GM21786 (cell line): ENCODE measurements around the gene AOC1.
"Not testable (repeated sequence)": the region's sequence is repeated elsewhere in the genome, so short reads cannot be mapped to it uniquely, and the experiment has no call there.

Experiments
- ATAC-seq: cut with Tn5 transposase; IDR thresholded peaks from one replicate; pipeline ENCODE4 v1.9.1; 2021; ENCODE audit not compliant: unreplicated experiment

Gene AOC1, protein sequence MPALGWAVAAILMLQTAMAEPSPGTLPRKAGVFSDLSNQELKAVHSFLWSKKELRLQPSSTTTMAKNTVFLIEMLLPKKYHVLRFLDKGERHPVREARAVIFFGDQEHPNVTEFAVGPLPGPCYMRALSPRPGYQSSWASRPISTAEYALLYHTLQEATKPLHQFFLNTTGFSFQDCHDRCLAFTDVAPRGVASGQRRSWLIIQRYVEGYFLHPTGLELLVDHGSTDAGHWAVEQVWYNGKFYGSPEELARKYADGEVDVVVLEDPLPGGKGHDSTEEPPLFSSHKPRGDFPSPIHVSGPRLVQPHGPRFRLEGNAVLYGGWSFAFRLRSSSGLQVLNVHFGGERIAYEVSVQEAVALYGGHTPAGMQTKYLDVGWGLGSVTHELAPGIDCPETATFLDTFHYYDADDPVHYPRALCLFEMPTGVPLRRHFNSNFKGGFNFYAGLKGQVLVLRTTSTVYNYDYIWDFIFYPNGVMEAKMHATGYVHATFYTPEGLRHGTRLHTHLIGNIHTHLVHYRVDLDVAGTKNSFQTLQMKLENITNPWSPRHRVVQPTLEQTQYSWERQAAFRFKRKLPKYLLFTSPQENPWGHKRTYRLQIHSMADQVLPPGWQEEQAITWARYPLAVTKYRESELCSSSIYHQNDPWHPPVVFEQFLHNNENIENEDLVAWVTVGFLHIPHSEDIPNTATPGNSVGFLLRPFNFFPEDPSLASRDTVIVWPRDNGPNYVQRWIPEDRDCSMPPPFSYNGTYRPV

DNA sequence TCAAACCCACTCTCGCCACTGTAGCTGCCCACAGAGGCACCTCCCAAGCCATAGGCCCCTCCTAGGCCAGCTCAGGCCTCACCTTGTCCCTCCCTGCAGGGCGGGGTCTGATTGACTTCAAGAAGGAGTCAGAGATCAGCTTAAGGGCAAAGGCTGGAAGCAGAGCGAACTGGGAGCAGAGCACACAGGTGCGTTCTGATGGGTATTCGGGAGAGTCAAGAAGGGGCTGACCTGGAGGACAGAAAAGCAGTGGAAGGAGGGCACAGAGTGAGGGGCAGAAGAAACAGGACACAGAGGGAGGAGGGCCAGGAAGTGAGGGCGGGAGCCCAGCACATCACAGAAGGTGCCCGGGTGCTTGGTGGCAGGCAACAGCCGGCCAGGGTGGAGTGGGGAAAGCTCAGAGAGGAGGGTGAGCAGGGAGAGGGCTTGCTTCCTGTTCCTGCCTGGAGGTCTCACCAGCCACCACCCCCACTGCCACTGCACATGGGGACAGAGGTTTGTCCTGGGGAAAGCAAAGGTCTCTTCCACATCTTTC, at the start of gene AOC1:
Gene AOC1 (plus strand): TSS at position 147 of the 535 bp plus-strand sequence. CDS start 3,954 bp downstream, outside the sequence.
- ATAC-seq, result no peak

DNA sequence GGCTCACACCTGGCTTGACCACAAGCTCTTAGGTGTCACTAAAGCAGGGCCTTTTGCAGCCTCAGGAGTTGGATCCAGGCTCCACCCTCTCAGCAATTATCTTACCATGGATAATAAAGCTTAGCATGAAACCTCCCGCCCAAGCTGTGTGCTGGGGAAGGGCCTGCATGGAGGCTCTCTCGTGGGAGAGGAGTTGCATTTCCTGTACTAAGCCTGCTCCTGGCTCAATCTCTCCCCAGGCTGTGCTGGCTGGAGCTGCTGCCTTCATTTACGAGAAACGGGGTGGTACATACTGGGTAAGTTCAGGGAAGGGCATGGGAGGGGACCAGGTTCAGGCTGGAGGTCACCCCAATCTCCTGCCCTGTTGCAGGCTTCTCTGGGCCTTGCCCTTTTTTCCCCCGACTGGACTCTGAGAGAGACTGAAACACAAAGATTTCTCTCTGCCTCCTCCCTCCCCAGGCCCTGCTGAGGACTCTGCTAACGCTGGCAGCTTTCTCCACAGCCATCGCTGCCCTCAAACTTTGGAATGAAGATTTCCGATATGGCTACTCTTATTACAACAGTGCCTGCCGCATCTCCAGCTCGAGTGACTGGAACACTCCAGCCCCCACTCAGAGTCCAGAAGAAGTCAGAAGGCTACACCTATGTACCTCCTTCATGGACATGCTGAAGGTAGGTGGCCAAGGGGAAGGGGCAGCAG, 49.0 kb upstream of the AOC1 start:
- ATAC-seq, result no peak

DNA sequence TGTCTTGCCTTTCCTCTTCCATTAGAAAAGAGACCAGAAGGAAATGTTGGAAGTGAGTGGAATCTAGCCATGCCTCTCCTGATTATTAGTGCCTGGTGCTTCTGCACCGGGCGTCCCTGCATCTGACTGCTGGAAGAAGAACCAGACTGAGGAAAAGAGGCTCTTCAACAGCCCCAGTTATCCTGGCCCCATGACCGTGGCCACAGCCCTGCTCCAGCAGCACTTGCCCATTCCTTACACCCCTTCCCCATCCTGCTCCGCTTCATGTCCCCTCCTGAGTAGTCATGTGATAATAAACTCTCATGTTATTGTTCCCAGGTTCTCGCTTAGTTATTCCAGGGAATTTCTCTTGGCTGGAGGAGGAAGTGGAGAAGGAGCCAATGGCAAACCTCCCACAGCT, 47.5 kb upstream of the AOC1 start:
- no peak for ATAC-seq

DNA sequence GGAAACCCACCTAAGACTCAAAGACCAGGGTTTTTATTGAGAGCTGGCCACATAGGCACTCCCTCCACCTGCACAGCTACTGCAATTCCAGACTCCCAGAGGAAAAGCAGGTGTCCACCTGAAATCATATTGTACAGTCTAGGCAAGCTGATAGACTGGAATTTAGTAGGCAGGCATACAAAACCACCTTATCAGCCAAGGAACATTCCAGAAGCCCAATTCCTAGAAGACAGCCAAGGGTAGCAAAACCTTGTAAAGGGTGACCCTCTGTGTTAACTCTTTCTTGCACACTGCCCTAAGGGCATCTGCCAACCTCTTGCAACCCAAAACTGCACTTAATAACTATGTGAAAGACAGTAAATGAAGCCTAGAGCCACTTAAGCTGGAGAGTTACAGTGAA, 46.5 kb upstream of the AOC1 start:
- ATAC-seq, result no peak

DNA sequence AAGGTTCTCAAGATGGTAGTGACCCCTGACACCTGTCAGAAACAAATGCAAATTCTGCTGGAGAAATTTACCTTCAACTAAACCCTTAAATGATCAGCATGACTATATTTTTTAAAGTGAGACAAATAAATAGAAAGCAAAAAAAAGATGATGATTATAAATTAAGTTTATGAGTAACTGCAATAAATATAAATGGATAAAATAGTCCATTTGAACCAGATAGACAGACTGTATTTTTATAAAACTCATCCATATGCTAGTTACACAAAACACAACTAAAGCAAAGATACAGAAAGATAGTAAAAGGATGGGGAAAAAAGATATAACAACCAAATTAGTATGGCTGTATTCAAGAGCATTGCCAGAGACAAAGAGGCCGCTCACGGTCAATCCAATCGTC, 45.9 kb upstream of the AOC1 start:
- ATAC-seq, result no peak

DNA sequence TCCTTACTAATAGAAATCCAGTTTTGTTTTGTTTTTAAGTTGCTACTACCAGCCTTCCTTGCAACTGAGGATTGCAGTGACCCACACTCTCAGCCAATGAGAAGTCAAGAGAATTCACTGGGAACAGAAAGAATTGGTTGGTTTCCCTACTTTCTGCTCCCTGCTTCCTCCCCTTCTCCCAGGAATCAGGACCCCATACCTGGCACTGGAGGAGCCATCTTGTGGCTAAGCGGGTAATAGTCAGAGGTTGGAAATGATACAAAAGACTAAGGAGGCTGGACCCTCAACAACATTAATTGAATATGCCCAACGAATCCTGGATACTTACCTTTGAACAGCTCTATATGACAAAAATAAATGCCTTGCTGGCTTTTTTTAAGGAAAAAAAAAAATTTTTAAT, 45.5 kb upstream of the AOC1 start:
- ATAC-seq, result no peak

DNA sequence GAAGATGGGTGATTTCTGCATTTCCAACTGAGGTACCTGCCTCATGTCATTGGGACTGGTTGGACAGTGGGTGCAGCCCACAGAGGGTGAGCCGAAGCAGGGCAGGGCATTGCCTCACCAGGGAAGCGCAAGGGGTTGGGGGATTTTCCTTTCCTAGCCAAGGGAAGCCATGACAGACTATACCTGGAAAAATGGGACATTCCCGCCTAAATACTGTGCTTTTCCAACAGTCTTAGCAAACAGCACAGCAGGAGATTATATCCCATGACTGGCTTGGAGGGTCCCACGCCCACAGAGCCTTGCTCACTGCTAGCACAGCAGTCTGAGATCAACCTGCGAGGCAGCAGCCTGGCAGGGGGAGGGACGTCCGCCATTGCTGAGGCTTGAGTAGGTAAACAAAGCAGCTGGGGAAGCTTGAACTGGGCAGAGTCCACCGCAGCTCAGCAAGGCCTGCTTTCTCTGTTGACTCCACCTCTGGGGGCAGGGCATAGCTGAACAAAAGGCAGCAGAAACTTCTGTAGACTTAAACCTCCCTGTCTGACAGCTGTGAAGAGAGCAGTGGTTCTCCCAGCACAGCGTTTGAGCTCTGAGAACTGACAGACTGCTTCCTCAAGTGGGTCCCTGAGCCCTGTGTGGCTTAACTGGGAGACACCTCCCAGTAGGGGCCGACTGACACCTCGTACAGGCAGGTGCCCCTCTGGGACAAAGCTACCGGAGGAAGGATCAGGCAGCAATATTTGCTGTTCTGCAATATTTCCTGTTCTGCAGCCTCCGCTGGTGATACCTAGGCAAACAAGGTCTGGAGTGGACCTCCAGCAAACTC, 44.5 kb upstream of the AOC1 start:
- ATAC-seq, result not testable (repeated sequence)

DNA sequence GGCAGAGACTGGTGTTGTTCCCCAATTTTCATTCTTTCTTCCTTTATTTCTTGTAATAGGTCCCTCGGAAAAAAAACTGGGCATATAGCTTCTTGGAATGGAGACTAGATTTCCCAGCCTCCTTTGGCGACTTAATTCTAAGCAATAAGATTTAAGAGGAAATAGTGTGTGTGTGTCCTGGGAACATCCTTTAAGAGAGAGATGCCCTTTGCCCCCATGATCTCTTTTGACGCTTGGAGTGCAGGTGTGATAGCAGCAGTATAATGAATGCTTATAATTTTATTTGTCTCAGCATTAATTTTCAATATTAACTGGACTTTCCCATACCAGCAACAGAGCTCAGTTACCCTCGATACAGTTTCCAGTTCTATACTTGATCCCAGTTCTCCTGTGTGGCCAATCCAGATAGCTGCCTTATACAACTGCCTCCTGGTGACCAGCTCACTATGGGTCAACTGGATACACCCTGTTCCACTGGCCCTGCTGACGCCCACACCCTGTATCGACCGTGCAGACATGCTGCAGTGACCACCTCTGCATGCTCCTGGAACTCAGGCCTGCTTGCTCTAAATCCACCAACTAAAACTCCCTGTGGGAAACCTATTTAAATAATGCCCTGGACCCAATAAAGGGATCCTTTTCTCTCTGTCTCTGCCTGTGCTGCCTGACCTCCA, 37.9 kb upstream of the AOC1 start:
- ATAC-seq, result no peak

DNA sequence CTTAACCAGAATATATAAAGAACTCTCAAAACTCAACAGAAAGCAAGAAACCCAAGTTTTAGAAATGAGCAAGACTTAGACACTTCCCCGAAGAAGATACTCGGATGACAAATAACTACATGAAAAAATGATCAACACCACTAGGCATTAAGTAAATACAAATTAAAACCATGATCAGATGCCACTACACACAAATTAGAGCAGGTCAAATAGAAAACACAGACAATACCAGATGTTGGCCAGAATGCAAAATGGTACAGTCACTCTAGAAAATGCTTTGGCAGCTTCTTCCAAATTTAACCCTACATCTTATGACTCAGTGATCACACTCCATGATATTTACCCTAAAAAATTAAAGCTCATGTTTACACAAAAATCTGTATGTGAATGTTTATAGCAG, 33.3 kb upstream of the AOC1 start:
- ATAC-seq, result no peak

DNA sequence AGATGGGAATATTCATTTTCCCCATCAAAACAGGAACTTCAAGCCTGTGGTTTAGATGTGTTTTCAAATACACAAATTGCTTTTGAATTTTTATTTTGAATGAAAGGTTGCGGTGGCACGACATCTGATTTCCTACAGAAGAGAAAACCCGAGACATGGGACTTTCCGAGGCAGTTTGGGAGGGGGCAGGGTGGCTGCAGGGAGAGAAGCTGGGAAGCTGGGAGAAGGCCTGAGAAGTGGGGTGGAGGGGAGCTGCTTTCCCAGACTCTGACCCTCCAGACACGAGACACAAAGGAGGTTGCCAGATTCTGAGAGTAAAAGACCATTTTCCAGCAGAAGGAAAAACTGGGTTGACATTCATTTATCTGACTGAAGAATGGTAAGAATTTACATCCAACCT, 32.2 kb upstream of the AOC1 start:
- ATAC-seq, result no peak

DNA sequence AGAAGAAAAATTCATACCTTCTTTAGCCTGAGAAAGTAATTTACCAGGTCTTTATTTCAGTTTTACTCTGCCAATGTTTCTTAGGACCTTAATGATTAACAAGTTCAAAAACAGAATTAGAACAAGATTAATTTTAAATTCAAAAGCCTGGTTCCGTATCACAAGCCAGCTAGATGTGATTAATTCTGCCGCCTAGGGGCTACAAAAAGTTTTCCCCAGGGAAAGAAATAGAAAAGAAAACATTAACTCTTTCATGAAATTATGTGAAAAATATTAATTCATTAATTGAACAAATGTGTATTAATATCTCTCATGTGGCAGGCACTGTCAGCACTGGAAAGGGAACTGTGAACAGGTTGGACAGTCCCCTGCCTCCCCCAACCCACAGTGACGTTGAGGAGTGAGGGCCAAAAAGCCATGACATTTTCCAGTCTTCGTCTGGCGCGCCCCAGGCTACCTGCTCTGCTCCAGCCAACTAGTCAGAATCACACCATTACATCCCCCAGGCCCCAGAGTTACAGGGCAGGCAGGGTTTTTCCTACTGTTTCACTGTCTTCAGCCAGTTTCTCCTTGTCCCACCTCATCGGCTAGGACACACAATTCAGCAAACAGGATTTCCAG, 31.6 kb upstream of the AOC1 start:
- ATAC-seq, result no peak

DNA sequence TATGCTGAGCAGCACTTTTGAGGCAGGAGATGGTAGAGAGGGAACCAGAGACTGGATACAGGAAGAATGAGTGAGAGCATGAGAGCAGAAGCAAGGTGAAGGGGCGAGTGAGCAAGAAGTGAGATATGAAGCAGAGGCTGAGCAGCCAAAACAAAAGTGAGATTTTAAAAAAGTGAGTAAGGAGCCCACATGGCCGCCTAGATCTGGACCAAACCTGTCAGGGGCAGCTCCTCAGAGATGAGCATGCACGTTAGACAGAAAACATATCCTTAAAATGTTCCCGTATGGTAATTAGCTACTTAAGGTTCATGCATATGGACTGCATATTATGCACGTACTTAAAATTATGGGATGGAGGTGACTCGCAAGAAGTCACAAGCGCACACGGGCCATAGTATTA, 29.3 kb upstream of the AOC1 start:
- no peak for ATAC-seq

DNA sequence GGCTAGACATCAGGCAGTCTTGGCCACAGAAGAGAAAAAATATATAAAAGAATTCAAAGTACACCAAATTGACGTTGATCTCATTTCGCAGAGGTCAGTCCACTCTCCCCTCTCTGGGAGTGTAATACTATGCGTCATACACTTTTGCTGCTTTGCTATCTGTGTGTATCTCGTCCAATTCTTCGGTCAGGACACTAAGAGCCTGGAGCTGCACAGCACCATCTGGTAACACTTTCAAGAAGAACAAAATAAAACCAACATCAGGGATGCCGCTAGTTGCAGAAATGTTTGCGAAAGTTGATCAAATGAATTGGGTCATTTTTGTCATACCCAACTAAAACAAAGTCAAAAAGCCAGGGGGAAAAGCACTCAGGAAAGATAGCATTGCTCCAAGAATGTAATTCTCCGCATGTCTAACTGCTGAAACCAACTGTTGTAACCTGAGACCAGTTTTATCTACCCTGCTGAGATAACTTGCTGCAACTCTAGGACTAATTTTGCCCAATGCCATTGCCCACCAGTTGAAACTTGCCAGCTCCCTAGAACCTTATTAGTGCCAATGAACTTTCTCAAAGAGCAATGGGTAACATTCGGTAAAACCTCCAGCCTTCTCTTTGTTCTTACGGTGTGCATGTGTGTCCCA, 28.7 kb upstream of the AOC1 start:
- ATAC-seq, result no peak

DNA sequence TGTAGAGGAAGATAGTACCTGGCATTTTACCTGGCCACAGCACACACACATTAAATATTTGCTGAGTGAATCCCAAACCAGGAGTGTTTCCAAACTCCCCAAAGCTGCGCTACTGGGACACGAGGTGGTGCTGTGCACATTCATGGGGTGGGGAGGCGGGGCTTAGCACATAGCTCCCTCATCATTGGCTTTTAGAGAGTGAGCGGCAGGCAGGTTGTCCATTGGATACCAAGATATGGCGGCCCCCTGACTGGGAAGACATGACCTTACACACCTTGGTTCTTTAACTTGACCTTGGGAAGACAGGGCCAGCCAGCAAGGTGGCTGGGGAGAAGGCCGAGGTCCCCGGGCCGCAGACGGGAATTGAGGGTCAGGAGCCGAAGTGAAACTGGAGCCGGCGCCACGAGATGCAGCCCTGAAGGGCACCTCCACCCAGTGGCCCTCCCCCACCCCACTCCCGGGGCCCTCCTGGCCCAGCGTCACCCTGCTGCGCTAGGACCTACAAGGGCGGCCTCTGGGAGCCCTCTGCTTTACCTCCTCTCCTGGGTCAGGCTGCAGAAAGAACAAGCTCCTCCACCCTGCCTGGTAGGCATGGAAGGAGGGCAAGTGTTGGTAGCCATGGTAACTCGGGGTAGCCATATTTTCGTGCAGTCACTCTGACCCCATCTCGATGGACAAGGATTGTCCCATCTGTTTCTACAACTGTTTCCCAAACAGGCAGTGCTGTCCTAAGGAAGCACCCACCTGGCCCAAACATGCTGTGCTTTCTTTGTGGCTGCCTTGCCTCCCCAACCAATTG, 27.7 kb upstream of the AOC1 start:
- no peak for ATAC-seq

DNA sequence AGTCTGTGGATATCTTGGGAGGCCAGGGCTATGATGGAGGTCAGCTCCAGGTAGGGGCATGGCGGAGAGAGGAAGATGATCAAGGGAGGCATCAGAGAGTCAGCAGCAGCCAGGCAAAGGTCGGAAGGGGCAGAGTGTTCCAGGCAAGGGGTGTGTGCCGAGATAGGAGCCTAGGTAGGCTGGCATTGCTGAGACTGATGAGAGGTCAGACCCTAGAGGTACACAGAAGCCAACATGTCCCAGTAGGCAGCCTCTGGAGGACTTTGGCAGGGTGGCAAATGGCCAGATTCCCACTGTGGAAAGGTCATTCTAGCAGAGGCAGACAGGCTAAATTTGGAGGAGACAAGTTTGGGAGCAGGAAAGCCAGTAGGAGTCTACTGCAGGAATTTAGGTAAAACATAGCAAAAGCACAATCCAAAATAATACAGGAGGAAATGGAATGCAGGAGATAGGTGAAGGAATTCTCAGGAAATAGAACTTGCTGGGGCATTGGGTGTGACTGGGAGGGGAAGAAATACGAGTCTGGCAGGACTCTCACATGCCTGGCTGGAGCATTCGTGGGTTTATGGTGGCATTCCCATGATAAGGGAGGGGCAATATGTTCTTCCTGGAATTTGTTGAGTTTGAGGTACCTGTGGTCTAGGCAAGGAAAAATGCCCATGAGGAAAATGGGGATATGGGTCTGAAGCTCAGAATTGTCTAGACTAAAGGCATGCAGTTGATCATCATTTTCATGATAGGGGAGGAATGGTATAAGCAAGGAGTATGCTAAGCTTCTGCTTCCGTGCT, 26.1 kb upstream of the AOC1 start:
- ATAC-seq, result no peak

DNA sequence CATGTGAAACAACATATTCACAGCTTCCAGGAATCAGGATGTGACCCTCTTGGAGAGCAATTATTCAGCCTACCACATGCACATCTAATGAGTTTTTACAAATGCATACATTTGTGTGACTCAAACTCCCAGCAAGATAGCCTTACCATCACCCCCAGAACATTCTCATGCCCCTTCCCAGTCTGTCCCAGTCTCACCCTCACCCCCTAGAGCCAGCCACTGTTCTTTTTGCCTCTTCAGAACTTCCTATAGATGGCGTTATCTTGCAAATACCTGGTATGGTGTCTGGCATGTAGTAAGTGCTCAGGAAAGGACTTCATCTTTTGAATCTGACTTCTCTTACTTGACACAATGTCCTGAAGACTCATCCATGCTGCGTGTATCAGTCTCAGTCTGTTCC, 23.9 kb upstream of the AOC1 start:
- no peak for ATAC-seq

DNA sequence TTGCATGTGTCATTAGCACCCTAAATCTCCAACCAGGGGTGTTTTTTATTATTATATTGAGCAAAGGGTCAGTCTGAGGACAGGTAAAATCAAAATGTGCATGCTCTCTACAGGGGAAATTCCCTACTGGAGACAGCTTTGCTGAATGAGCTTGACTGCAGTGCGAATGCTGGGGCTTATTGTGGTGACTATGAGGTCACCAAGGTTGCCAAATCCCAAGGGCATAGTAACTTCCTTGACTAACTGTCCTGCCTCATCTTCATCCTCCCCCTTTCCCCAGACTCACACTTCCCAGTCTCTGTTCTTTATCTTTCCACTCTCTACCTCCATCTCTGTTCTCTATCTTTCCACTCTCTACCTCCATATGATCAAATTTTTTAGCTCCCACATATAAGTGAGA, 22.9 kb upstream of the AOC1 start:
- ATAC-seq, result no peak

DNA sequence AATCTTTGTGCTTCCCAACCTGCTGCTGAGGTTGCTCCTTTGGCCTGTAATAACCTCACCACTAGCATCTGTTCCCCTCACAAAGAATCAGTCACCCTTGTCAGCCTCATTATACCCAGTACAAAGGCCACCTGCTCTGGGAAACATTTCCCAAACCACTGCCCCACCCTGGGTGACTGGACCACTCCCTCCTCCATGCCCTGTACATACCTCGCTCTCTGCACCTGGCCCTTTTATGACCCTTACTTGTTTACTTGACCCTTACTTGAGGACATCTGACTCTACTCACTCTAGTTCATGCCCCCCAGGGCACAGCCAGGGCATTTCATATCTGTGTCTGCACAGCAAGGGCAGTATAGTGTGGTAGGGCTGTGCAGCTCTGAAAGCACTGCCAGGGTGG, 21.4 kb upstream of the AOC1 start:
- no peak for ATAC-seq
